Right lobe of liver (tissue), 4 donors: Measurements from ENCODE around the gene SPECC1L.
"Not testable (repeated sequence)": the region's sequence is repeated elsewhere in the genome, so short reads cannot be mapped to it uniquely, and the experiment has no call there.

Experiments used
- POLR2A ChIP-seq: fragments of 450-650 bp; IDR thresholded peaks from one replicate; pipeline ENCODE4 v1.6.1; 2017; ENCODE audit warnings: antibody characterized with exemption, mild to moderate bottlenecking
- TF ChIP-seq, protein P1 (sequence below), 4 donors: fragments of 200-600 bp in 3 of 4; fragments of 450-650 bp in 1 of 4; IDR thresholded peaks; one replicate each; pipeline versions ENCODE4 v1.5.1 to v1.8.0; 2016 to 2022; ENCODE audit warnings: antibody characterized with exemption in 4 of 4, mild to moderate bottlenecking in 2 of 4
- donor health status: DM: no; HTN: no; CAD: no.
- donor health status: DM: no; HTN: no; CAD: no.
- donor health status: DM: no; HTN: yes; CAD: no.

DNA sequence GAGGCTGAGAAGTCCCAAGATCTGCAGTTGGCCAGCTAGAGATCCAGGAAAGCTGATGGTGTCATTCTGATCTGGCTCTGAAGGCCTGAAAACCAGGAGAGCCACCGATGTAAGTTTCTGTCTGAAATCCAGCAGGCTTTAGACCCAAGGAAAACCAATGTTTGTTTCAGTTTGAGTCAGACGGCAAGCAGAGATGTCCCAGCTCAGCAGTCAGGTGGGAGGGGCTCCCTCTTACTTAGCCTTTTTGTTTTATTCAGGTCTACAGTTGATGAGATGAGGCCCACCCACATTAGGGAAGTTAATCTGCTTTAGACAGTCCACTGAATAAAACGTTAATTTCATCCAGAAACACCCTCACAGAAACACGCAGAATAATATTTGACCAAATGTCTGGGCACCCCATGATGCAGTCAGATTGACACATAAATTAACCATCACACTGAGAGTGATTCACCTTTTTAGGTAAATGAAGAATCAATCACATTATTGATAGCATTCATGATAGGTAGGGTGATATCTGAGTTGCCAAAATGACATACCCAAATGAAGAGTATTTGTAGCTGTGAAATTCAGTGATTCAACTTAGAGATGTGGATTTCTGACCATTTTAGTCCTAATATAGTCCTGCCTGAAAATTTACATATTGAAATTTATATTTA is 28.0 kb downstream of the SPECC1L start:
- TF ChIP-seq, protein P1, sequence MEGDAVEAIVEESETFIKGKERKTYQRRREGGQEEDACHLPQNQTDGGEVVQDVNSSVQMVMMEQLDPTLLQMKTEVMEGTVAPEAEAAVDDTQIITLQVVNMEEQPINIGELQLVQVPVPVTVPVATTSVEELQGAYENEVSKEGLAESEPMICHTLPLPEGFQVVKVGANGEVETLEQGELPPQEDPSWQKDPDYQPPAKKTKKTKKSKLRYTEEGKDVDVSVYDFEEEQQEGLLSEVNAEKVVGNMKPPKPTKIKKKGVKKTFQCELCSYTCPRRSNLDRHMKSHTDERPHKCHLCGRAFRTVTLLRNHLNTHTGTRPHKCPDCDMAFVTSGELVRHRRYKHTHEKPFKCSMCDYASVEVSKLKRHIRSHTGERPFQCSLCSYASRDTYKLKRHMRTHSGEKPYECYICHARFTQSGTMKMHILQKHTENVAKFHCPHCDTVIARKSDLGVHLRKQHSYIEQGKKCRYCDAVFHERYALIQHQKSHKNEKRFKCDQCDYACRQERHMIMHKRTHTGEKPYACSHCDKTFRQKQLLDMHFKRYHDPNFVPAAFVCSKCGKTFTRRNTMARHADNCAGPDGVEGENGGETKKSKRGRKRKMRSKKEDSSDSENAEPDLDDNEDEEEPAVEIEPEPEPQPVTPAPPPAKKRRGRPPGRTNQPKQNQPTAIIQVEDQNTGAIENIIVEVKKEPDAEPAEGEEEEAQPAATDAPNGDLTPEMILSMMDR (IDR thresholded peaks at IDR 0.05), result not testable (repeated sequence)
- not testable (repeated sequence) for TF ChIP-seq POLR2A
